HG03520 (cell line): Measurements from ENCODE around the gene CCZ1B.
A peak's percentile ranks its signal among the peaks of the same experiment; 100 is the strongest.
"Not testable (repeated sequence)": the region's sequence is repeated elsewhere in the genome, so short reads cannot be mapped to it uniquely, and the experiment has no call there.

Experiments used
- ATAC-seq: cut with Tn5 transposase; IDR thresholded peaks from one replicate; pipeline ENCODE4 v1.9.1; 2021; ENCODE audit warnings: mild to moderate bottlenecking, moderate library complexity; ENCODE audit not compliant: unreplicated experiment

CCZ1B gene

GRCh38 chr7:6826151-6826550, at the start of gene CCZ1B:
TSS of gene CCZ1B (minus strand) at chr7:6826275. CDS start at chr7:6826197, 78 bp downstream.
- ATAC-seq = peak; percentile 99

GRCh38 chr7:6875022-6875421, 48.9 kb upstream of the CCZ1B start:
- ATAC-seq = not testable (repeated sequence)

GRCh38 chr7:6872246-6872945, 46.3 kb upstream of the CCZ1B start:
- not testable (repeated sequence) for ATAC-seq

GRCh38 chr7:6871421-6872144, 45.5 kb upstream of the CCZ1B start:
- ATAC-seq = not testable (repeated sequence)

GRCh38 chr7:6864751-6865150, 38.7 kb upstream of the CCZ1B start:
- ATAC-seq = not testable (repeated sequence)

GRCh38 chr7:6864188-6864587, 38.1 kb upstream of the CCZ1B start:
- ATAC-seq = not testable (repeated sequence)

GRCh38 chr7:6862876-6863275, 36.8 kb upstream of the CCZ1B start:
- ATAC-seq = not testable (repeated sequence)

GRCh38 chr7:6857721-6858314, 31.7 kb upstream of the CCZ1B start:
- not testable (repeated sequence) for ATAC-seq

- ATAC-seq = not testable (repeated sequence)
Measured at GRCh38 chr7:6855563-6856131, 29.6 kb upstream of the CCZ1B start.

- not testable (repeated sequence) for ATAC-seq
Measured at GRCh38 chr7:6854747-6855562, 28.9 kb upstream of the CCZ1B start.

GRCh38 chr7:6853681-6854080, 27.6 kb upstream of the CCZ1B start:
- ATAC-seq = not testable (repeated sequence)

- not testable (repeated sequence) for ATAC-seq
Measured at GRCh38 chr7:6849127-6849526, 23.1 kb upstream of the CCZ1B start.

GRCh38 chr7:6847751-6848150, 21.7 kb upstream of the CCZ1B start:
- not testable (repeated sequence) for ATAC-seq

- not testable (repeated sequence) for ATAC-seq
Measured at GRCh38 chr7:6845971-6846449, 19.9 kb upstream of the CCZ1B start.

GRCh38 chr7:6843654-6844053, 17.6 kb upstream of the CCZ1B start:
- not testable (repeated sequence) for ATAC-seq

GRCh38 chr7:6843092-6843491, 17.0 kb upstream of the CCZ1B start:
- ATAC-seq = not testable (repeated sequence)

GRCh38 chr7:6842278-6842921, 16.3 kb upstream of the CCZ1B start:
- not testable (repeated sequence) for ATAC-seq

GRCh38 chr7:6837081-6837480, 11.0 kb upstream of the CCZ1B start:
- ATAC-seq = not testable (repeated sequence)

- not testable (repeated sequence) for ATAC-seq
Measured at GRCh38 chr7:6835521-6835920, 9.4 kb upstream of the CCZ1B start.

GRCh38 chr7:6833636-6834035, 7.6 kb upstream of the CCZ1B start:
- ATAC-seq = no peak
